CD8-positive, alpha-beta memory T cell (primary cell): ENCODE results near the gene GFPT2. TPM values are rescaled to one million over a fixed set of nuclear protein-coding genes. Genes with fewer than 3 reads are reported as not detected.

Experiments used
- CTCF ChIA-PET: fragments of 350-600 bp; sonication (Branson Sonifier 250); formaldehyde crosslinking; loops from one replicate; lab custom pipeline; 2021; ENCODE audit warnings: antibody characterized with exemption; lab: Charles Lee
- POLR2A ChIA-PET: fragments of 350-600 bp; sonication (Branson Sonifier 250); formaldehyde crosslinking; loops from one replicate; lab custom pipeline; 2021; ENCODE audit warnings: antibody characterized with exemption; lab: Charles Lee
- DNase-seq, 5 donors: peaks; one replicate each; pipeline versions ENCODE4 v3.0.0 to v3.0.0-alpha.2; 2020 to 2022; ENCODE audit warnings: mixed read lengths in 1 of 5
- H3K27ac ChIP-seq: one replicate; pipeline ENCODE4 v1.7.0; 2013; ENCODE audit warnings: low read depth, mild to moderate bottlenecking, low read length, moderate library complexity
- H3K27me3 ChIP-seq: 2 replicates; pipeline ENCODE4 v1.7.0; 2013; ENCODE audit warnings: low read length, mild to moderate bottlenecking; ENCODE audit not compliant: insufficient read depth, poor library complexity, severe bottlenecking
- H3K36me3 ChIP-seq: 2 replicates; pipeline ENCODE4 v1.7.0; 2013; ENCODE audit warnings: mild to moderate bottlenecking, low read length, moderate library complexity; ENCODE audit not compliant: insufficient read depth
- H3K4me1 ChIP-seq: 2 replicates; pipeline ENCODE4 v1.7.0; 2013; ENCODE audit warnings: mild to moderate bottlenecking, low read length, moderate library complexity; ENCODE audit not compliant: insufficient read depth
- H3K4me3 ChIP-seq: 2 replicates; pipeline ENCODE4 v1.7.0; 2013; ENCODE audit warnings: mild to moderate bottlenecking, low read length
- H3K9me3 ChIP-seq: 2 replicates; pipeline ENCODE4 v1.7.0; 2013; ENCODE audit warnings: mild to moderate bottlenecking, low read length
- H3K27ac Mint-ChIP-seq, 8 donors: one replicate each; pipeline ENCODE4 v1.8.0; 2020 to 2021; ENCODE audit warnings: mixed read lengths in 8 of 8, mild to moderate bottlenecking in 6 of 8, inconsistent platforms in 3 of 8, moderate library complexity in 3 of 8
- H3K27me3 Mint-ChIP-seq, 2 donors: one replicate each; pipeline ENCODE4 v1.8.0; 2020 to 2021; ENCODE audit warnings: mixed read lengths in 2 of 2, mild to moderate bottlenecking in 1 of 2, moderate library complexity in 1 of 2
- H3K36me3 Mint-ChIP-seq, 3 donors: one replicate each; pipeline ENCODE4 v1.8.0; 2020 to 2021; ENCODE audit warnings: mixed read lengths in 3 of 3, inconsistent platforms in 1 of 3, mild to moderate bottlenecking in 1 of 3
- H3K4me1 Mint-ChIP-seq, 3 donors: one replicate each; pipeline ENCODE4 v1.8.0; 2020 to 2021; ENCODE audit warnings: mixed read lengths in 3 of 3, inconsistent platforms in 1 of 3, mild to moderate bottlenecking in 1 of 3
- H3K4me3 Mint-ChIP-seq, 7 donors: one replicate each; pipeline ENCODE4 v1.8.0; 2020 to 2021; ENCODE audit warnings: mixed read lengths in 7 of 7, mild to moderate bottlenecking in 6 of 7, moderate library complexity in 4 of 7, inconsistent platforms in 2 of 7
- H3K9me3 Mint-ChIP-seq, 5 donors: one replicate each; pipeline ENCODE4 v1.8.0; 2020 to 2022; ENCODE audit warnings: mixed read lengths in 5 of 5, mild to moderate bottlenecking in 3 of 5, moderate library complexity in 2 of 5, inconsistent platforms in 1 of 5
- polyA plus RNA-seq: library from polyadenylated mRNA; unstranded; fragments of 300-500 nt; fragmentation: Illumina TruSeq; gene quantifications from one replicate; pipeline ENCODE4 v1.2.3, GENCODE V29; 2021
- total RNA-seq, 2 experiments: library from RNA; stranded (reverse); gene quantifications; one replicate each; pipeline ENCODE4 v1.2.3, GENCODE V29; 2021

Gene GFPT2
- total and polyA plus RNA-seq, 3 experiments from 2014 or later = 0.41 to 1.9 (median 1.7) TPM

DNA sequence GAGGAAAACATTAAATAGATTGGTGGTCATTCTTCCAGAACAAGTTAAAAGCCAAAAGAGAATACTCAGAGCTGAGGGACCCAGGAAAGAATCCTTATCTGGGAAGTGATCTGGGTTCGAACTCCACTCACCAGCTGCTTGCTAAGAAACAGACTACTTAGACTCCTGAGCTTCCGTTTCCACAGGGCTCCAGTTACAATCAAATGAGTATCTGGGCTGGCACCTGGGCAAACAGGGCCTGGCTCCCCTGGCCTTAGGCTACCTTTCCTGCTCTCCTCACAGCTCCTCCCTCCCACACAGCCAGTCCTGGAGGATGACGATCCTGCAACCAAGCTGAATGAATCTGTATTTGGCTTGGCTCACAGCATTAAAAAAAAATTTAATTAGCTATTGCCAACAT lies 63.7 kb downstream of the GFPT2 start:
- ChIA-PET CTCF (interaction anchor here (2.3 to 9.2 kb wide), 2 partner anchors 25 to 39 kb away, joined by 12 to 133 read pairs; no protein-coding TSS in a partner anchor), POLR2A (interaction anchor here (0.8 kb wide), 1 partner anchor 557 kb away, joined by 4 read pairs; no protein-coding TSS in a partner anchor)
- peaks cover 48 to 76% (median 64%) of the 10 kb centered on the region in 3 donors for H3K4me1 Mint-ChIP-seq
- H3K27ac Mint-ChIP-seq = peak overlapping the region in 1 of 8 donors; percentile 20
- no peaks in the 10 kb centered on the region for H3K9me3 ChIP-seq
- H3K9me3 Mint-ChIP-seq = no peaks in the 10 kb centered on the region
- peaks cover 29% of the 10 kb centered on the region for H3K4me1 ChIP-seq
- no peak for DNase-seq
- H3K36me3 ChIP-seq = no peaks in the 10 kb centered on the region
- peaks cover 0 to 1% of the 10 kb centered on the region in 2 donors for H3K27me3 Mint-ChIP-seq
- no peak overlapping the region for H3K27ac ChIP-seq
- no peaks in the 10 kb centered on the region for H3K27me3 ChIP-seq
- peak overlapping the region in 4 of 7 donors; percentile 29 to 73 (median 34) for H3K4me3 Mint-ChIP-seq
- no peak overlapping the region for H3K4me3 ChIP-seq
- H3K36me3 Mint-ChIP-seq = peaks cover 12 to 34% (median 14%) of the 10 kb centered on the region in 3 donors

DNA sequence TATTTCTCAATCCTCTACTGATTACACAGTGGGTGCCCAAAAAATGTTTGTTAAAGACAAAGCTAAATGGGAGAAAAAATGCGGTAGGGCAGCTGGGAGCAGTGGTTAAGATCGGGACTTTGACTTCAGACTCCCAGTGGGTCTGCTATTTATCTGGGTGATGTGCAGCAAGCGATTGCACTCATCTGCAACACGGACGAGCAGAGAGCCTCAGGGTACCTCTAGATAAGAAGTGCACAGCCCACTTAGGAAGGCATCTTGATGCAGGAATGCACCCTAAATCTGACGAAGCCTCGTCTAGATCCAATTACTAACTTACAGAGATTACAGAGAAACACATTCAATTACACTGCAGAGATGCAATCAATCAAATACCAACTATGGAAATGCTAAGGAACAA lies 65.3 kb downstream of the GFPT2 start:
- CTCF ChIA-PET = interaction anchor here (1.2 kb wide), 1 partner anchor 41 kb away, joined by 3 read pairs; no protein-coding TSS in a partner anchor
- no peak overlapping the region for H3K4me3 ChIP-seq
- peaks cover 18 to 45% (median 19%) of the 10 kb centered on the region in 3 donors for H3K36me3 Mint-ChIP-seq
- H3K4me1 Mint-ChIP-seq = peaks cover 38 to 67% (median 59%) of the 10 kb centered on the region in 3 donors
- H3K9me3 Mint-ChIP-seq = no peaks in the 10 kb centered on the region
- H3K27me3 Mint-ChIP-seq = no peaks in the 10 kb centered on the region
- H3K4me1 ChIP-seq = peaks cover 18% of the 10 kb centered on the region
- H3K36me3 ChIP-seq = peaks cover 4% of the 10 kb centered on the region
- no peaks in the 10 kb centered on the region for H3K9me3 ChIP-seq
- POLR2A ChIA-PET = no interaction called here
- H3K27me3 ChIP-seq = no peaks in the 10 kb centered on the region
- no peak overlapping the region for H3K27ac ChIP-seq
- peak overlapping the region in 1 of 8 donors; percentile 20 for H3K27ac Mint-ChIP-seq
- H3K4me3 Mint-ChIP-seq = peak overlapping the region in 1 of 7 donors; percentile 4
- DNase-seq = no peak

DNA sequence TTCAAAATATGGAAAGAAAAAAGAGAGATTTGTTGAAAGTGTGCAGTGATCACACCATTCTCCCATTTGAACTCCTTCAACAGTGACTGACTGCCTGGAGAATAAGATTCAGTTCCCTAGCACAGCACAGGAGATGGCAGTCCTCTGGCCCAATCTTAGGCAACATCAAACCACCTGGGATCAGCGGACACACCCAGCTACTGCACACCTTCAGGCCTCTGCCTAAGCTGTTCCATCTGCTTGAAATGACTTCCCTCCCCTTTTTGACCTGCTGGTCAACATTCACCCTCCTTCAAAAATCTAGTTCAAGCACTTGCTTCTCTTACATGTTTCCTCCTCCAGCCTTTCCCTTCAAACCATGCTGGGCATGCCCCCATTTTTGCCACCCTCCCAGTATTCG lies 65.7 kb downstream of the GFPT2 start:
- Histone ChIP-seq H3K27ac (no peak overlapping the region), H3K9me3 (no peaks in the 10 kb centered on the region), H3K4me1 (peaks cover 18% of the 10 kb centered on the region), H3K4me3 (no peak overlapping the region), H3K36me3 (peaks cover 4% of the 10 kb centered on the region), H3K27me3 (no peaks in the 10 kb centered on the region)
- no peak for DNase-seq
- Mint-ChIP-seq H3K4me1 (peaks cover 35 to 66% (median 57%) of the 10 kb centered on the region in 3 donors), H3K27ac (peak overlapping the region in 2 of 8 donors; percentile 20 to 61), H3K9me3 (no peaks in the 10 kb centered on the region), H3K4me3 (peak overlapping the region in 1 of 7 donors; percentile 4), H3K36me3 (peaks cover 18 to 47% (median 23%) of the 10 kb centered on the region in 3 donors), H3K27me3 (no peaks in the 10 kb centered on the region)
- POLR2A ChIA-PET = no interaction called here
- CTCF ChIA-PET = interaction anchor here (1.2 kb wide), 1 partner anchor 41 kb away, joined by 3 read pairs; no protein-coding TSS in a partner anchor

DNA sequence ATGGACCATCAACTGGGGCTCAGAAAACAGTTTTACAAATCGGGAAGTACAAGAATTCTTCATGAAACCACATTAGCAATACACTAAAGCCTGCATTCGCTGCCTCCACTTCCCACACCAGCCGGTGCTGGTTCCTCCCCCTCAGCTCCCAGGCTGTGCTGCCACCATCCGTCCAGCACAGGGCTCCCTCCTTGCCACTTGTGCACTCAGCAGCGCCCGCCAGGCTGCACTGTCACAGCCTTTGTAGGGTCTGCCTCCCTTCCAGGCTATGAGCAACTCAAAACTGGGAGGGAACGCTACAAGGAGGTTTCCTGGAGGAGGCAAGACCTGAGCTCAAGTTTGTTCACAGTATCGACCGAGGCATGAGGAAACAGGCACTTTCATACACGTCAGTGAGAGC lies 69.0 kb downstream of the GFPT2 start:
- POLR2A ChIA-PET = no interaction called here

DNA sequence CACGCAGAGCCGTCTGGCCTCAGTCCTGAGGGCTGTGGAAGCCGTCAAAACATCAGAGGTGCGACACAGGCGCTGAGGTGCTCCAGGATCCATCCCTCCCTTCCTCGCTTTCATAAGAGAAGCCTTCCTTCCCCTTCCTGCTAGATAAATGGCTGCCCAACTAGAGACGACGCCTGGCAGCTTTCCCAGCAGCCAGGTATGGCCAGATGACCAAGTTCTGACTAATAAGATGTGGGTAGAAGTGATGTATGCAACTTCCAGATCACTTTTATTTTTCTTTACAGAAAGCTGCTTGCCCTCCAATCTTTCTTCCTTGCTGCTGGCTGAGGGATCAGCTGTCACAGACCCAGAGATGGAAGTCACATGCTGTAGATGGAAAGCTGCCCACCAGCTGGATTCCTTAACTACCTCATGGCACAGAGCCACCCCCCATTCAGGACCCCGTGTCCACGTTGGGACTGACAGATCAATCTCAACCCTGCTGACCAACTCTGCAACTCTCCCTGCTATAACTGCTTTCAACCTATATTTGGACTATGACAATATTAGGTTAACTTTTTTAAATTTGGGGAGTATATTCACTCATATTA lies 70.0 kb downstream of the GFPT2 start:
- Mint-ChIP-seq H3K4me3 (no peak overlapping the region), H3K36me3 (peaks cover 37 to 78% (median 43%) of the 10 kb centered on the region in 3 donors), H3K27me3 (no peaks in the 10 kb centered on the region), H3K9me3 (peaks cover 0 to 5% (median 3%) of the 10 kb centered on the region in 5 donors), H3K4me1 (peaks cover 19 to 39% (median 36%) of the 10 kb centered on the region in 3 donors), H3K27ac (peak overlapping the region in 4 of 8 donors; percentile 31 to 60 (median 40))
- Histone ChIP-seq H3K27me3 (no peaks in the 10 kb centered on the region), H3K4me1 (no peaks in the 10 kb centered on the region), H3K36me3 (peaks cover 17% of the 10 kb centered on the region), H3K9me3 (no peaks in the 10 kb centered on the region), H3K4me3 (no peak overlapping the region), H3K27ac (no peak overlapping the region)
- POLR2A ChIA-PET = no interaction called here
- CTCF ChIA-PET = no interaction called here
- no peak for DNase-seq

More for the DNA sequence above, 69.0 kb downstream of the GFPT2 start:
- no peak for DNase-seq
- peaks cover 32 to 72% (median 39%) of the 10 kb centered on the region in 3 donors for H3K36me3 Mint-ChIP-seq
- Histone ChIP-seq H3K27me3 (no peaks in the 10 kb centered on the region), H3K4me1 (no peaks in the 10 kb centered on the region), H3K4me3 (no peak overlapping the region), H3K9me3 (no peaks in the 10 kb centered on the region), H3K36me3 (peaks cover 14% of the 10 kb centered on the region), H3K27ac (no peak overlapping the region)
- H3K4me1 Mint-ChIP-seq = peaks cover 23 to 46% (median 44%) of the 10 kb centered on the region in 3 donors
- CTCF ChIA-PET = interaction anchor here (1.9 kb wide), 1 partner anchor 10 kb away, joined by 10 read pairs; no protein-coding TSS in a partner anchor
- H3K27ac Mint-ChIP-seq = no peak overlapping the region
- no peaks in the 10 kb centered on the region for H3K27me3 Mint-ChIP-seq
- peaks cover 0 to 5% (median 2%) of the 10 kb centered on the region in 5 donors for H3K9me3 Mint-ChIP-seq
- H3K4me3 Mint-ChIP-seq = no peak overlapping the region

DNA sequence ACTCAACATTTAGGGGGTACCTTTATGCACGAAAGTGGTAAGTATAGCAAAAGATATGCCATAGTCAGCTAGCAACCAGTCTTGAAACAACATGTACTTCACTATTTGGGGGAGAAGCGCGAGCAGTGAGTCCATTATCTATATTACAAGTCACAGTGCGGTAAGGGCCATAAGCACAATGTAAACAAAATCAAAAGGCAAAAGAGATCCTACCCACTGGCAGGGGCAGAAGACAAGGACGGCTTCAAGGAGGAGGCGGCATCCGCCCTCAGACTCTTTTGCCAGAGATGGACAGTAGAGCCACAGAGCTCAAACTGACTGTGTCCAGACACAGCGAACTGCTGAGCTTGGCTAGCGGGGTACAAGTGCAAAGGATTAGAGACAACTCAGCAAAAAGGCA lies 70.9 kb downstream of the GFPT2 start:
- no peak for DNase-seq
- H3K4me1 ChIP-seq = no peaks in the 10 kb centered on the region
- Mint-ChIP-seq H3K27ac (no peak overlapping the region), H3K27me3 (no peaks in the 10 kb centered on the region), H3K4me1 (peaks cover 13 to 31% (median 28%) of the 10 kb centered on the region in 3 donors), H3K9me3 (peaks cover 0 to 5% (median 3%) of the 10 kb centered on the region in 5 donors), H3K4me3 (no peak overlapping the region), H3K36me3 (peaks cover 46 to 84% (median 51%) of the 10 kb centered on the region in 3 donors)
- CTCF ChIA-PET = interaction anchor here (2.2 kb wide), 1 partner anchor 46 kb away, joined by 6 read pairs; no protein-coding TSS in a partner anchor
- H3K4me3 ChIP-seq = no peak overlapping the region
- H3K27ac ChIP-seq = no peak overlapping the region
- H3K36me3 ChIP-seq = peaks cover 25% of the 10 kb centered on the region
- POLR2A ChIA-PET = no interaction called here
- no peaks in the 10 kb centered on the region for H3K27me3 ChIP-seq
- no peaks in the 10 kb centered on the region for H3K9me3 ChIP-seq

DNA sequence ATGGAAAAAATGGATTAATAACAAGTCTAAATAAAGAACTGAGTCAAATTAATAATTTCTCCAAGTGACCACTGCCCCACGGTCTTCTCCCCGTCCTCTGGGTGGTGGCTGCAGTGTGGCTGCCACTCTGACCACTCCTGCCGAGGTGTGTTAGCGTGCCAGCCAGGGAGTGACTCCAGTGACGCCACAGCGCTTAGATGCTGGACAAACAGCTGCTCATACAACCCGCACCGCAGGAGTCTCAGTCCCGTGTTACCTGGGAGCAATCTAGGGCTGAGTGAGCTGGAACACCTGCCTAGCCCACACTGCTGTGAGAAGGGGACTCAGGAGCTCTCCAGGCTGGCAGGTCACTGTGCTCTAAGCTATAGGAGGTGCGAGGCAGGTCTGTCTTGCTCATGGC lies 71.4 kb downstream of the GFPT2 start:
- no peaks in the 10 kb centered on the region for H3K4me1 ChIP-seq
- no peaks in the 10 kb centered on the region for H3K27me3 ChIP-seq
- H3K36me3 ChIP-seq = peaks cover 29% of the 10 kb centered on the region
- no peak overlapping the region for H3K27ac Mint-ChIP-seq
- CTCF ChIA-PET = interaction anchor here (2.2 kb wide), 1 partner anchor 47 kb away, joined by 6 read pairs; no protein-coding TSS in a partner anchor
- POLR2A ChIA-PET = no interaction called here
- H3K9me3 ChIP-seq = no peaks in the 10 kb centered on the region
- peaks cover 0 to 5% (median 4%) of the 10 kb centered on the region in 5 donors for H3K9me3 Mint-ChIP-seq
- H3K4me1 Mint-ChIP-seq = peaks cover 13 to 28% (median 27%) of the 10 kb centered on the region in 3 donors
- peaks cover 47 to 85% (median 55%) of the 10 kb centered on the region in 3 donors for H3K36me3 Mint-ChIP-seq
- H3K4me3 ChIP-seq = no peak overlapping the region
- DNase-seq = no peak
- no peak overlapping the region for H3K27ac ChIP-seq
- no peaks in the 10 kb centered on the region for H3K27me3 Mint-ChIP-seq
- H3K4me3 Mint-ChIP-seq = no peak overlapping the region

DNA sequence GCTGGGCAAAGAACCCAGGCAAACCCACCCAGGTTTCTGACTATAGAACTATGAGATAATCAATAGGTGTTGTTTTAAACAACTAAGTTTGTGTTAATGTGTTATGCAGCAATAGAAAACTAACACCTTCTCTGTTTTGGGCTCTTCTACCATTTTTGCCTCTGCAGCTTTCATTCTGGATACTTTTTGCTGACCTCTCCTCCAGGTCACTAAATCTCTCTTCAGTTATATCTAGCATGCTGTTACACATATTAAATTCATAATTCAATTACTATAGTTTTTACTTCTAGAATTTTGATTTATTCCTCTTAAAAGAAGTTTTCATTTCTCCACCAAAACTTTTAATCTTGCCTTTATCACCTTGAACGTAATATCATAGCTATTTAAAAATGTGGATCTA lies 78.4 kb downstream of the GFPT2 start:
- no peak overlapping the region for H3K4me3 Mint-ChIP-seq
- POLR2A ChIA-PET = no interaction called here
- peaks cover 0 to 3% (median 0%) of the 10 kb centered on the region in 3 donors for H3K4me1 Mint-ChIP-seq
- no peak overlapping the region for H3K4me3 ChIP-seq
- H3K4me1 ChIP-seq = no peaks in the 10 kb centered on the region
- no peak for DNase-seq
- H3K9me3 ChIP-seq = no peaks in the 10 kb centered on the region
- no peak overlapping the region for H3K27ac Mint-ChIP-seq
- H3K36me3 Mint-ChIP-seq = peaks cover 54 to 84% (median 73%) of the 10 kb centered on the region in 3 donors
- no peaks in the 10 kb centered on the region for H3K27me3 Mint-ChIP-seq
- H3K27me3 ChIP-seq = no peaks in the 10 kb centered on the region
- H3K27ac ChIP-seq = no peak overlapping the region
- H3K36me3 ChIP-seq = peaks cover 28% of the 10 kb centered on the region
- CTCF ChIA-PET = interaction anchor here (0.8 to 1.1 kb wide), 2 partner anchors 10 to 41 kb away, joined by 3 read pairs; no protein-coding TSS in a partner anchor
- peaks cover 17 to 41% (median 21%) of the 10 kb centered on the region in 5 donors for H3K9me3 Mint-ChIP-seq
